DND-41 (cell line): Measurements from ENCODE around the gene LGALS3BP.

Source experiments
- ATAC-seq: fragments of 200-7000 bp; cut with Tn5 transposase; 3 replicates; pipeline ENCODE4 v1.9.1; 2021; ENCODE audit warnings: low read depth; ENCODE audit not compliant: insufficient read depth
- DNase-seq: peaks from one replicate; pipeline ENCODE4 v3.0.0-alpha.2; 2020
- H2AFZ ChIP-seq: 2 replicates; pipeline ENCODE4 v1.6.0; 2012; ENCODE audit warnings: low read depth, low read length
- H3K27ac ChIP-seq: 2 replicates; pipeline ENCODE4 v1.5.1; 2012; ENCODE audit warnings: low read length, inconsistent platforms
- H3K27me3 ChIP-seq: fragments of 200-600 bp; sonication (generic); 2 replicates; pipeline ENCODE4 v1.6.0; 2012; ENCODE audit warnings: low read length, mild to moderate bottlenecking, inconsistent platforms; ENCODE audit not compliant: insufficient read depth, poor library complexity
- H3K36me3 ChIP-seq: 2 replicates; pipeline ENCODE4 v1.5.1; 2012; ENCODE audit warnings: low read length, inconsistent platforms; ENCODE audit not compliant: insufficient read depth
- H3K4me1 ChIP-seq: 2 replicates; pipeline ENCODE4 v1.5.1; 2012; ENCODE audit warnings: mild to moderate bottlenecking, low read length; ENCODE audit not compliant: insufficient read depth
- H3K4me2 ChIP-seq: 2 replicates; pipeline ENCODE4 v1.6.0; 2012; ENCODE audit warnings: mild to moderate bottlenecking, moderate library complexity, low read length, inconsistent platforms; ENCODE audit not compliant: insufficient read depth
- H3K4me3 ChIP-seq, 2 experiments: fragments of 200-600 bp in 1 of 2; shearing (Covaris generic) in 1 of 2; 2 replicates each; pipeline ENCODE4 v1.5.1; 2012 to 2016; ENCODE audit warnings: inconsistent platforms in 2 of 2, low read length in 2 of 2, mild to moderate bottlenecking in 2 of 2, low read depth in 1 of 2, moderate library complexity in 1 of 2
- H3K79me2 ChIP-seq: 2 replicates; pipeline ENCODE4 v1.6.0; 2012; ENCODE audit warnings: low read length, inconsistent platforms; ENCODE audit not compliant: insufficient read depth
- H3K9ac ChIP-seq: 2 replicates; pipeline ENCODE4 v1.6.0; 2012; ENCODE audit warnings: low read depth, mild to moderate bottlenecking, inconsistent platforms, low read length, moderate library complexity
- H3K9me3 ChIP-seq: 2 replicates; pipeline ENCODE4 v1.5.1; 2012; ENCODE audit warnings: low read length, moderate library complexity, mild to moderate bottlenecking, inconsistent platforms; ENCODE audit not compliant: insufficient read depth, severe bottlenecking
- H4K20me1 ChIP-seq: 2 replicates; pipeline ENCODE4 v1.6.0; 2012; ENCODE audit warnings: low read length; ENCODE audit not compliant: insufficient read depth
- EZH2 ChIP-seq: IDR thresholded peaks from 3 replicates; pipeline ENCODE4 v1.6.1; 2012; ENCODE audit warnings: borderline replicate concordance, low read depth, mild to moderate bottlenecking, moderate library complexity, low read length, inconsistent platforms; ENCODE audit not compliant: severe bottlenecking
- TF ChIP-seq, protein P1 (sequence below): IDR thresholded peaks from 2 replicates; pipeline ENCODE4 v1.5.1; 2012; ENCODE audit warnings: borderline replicate concordance, low read length, moderate library complexity, mild to moderate bottlenecking; ENCODE audit not compliant: poor library complexity, severe bottlenecking; ENCODE audit errors: extremely low read depth

LGALS3BP gene

DNA sequence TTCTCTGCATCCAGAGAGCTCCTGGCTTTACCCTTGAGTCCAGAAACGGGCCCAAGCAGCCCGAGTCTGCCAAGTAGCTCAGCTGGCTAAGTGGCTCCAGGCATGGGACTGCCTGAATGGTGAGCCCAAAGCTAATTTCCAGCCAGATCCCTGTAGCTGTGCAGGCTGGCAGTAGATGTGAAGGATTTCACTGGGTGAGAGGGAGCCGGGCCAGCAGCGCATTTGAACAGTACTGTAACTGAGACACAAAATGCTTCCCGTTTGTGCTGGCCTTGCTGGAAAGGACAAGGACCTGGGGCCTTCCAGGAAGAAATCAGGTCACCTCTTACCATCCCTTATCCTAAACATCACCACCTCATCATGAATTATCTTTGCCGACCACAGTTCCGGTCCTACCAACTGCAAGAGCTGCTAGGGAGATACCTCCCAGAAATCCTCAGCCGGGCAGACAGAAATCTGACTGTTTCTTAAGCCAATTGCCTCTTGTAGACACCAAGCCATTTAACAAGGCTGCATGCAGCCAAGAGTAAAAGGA, 58.2 kb downstream of the LGALS3BP start:
- H3K9me3 ChIP-seq = no peaks in the 10 kb centered on the region
- no peak overlapping the region for H3K27ac ChIP-seq
- no peak overlapping the region for H3K4me3 ChIP-seq
- peaks cover 12% of the 10 kb centered on the region for H3K27me3 ChIP-seq
- no peak for DNase-seq
- no peaks in the 10 kb centered on the region for H3K79me2 ChIP-seq
- H3K9ac ChIP-seq = no peak overlapping the region
- H3K36me3 ChIP-seq = no peaks in the 10 kb centered on the region
- no peak overlapping the region for H3K4me2 ChIP-seq
- no peak for ATAC-seq
- H2AFZ ChIP-seq = no peak overlapping the region
- H3K4me1 ChIP-seq = peaks cover 21% of the 10 kb centered on the region
- no peak for TF ChIP-seq EZH2
- TF ChIP-seq, protein P1, sequence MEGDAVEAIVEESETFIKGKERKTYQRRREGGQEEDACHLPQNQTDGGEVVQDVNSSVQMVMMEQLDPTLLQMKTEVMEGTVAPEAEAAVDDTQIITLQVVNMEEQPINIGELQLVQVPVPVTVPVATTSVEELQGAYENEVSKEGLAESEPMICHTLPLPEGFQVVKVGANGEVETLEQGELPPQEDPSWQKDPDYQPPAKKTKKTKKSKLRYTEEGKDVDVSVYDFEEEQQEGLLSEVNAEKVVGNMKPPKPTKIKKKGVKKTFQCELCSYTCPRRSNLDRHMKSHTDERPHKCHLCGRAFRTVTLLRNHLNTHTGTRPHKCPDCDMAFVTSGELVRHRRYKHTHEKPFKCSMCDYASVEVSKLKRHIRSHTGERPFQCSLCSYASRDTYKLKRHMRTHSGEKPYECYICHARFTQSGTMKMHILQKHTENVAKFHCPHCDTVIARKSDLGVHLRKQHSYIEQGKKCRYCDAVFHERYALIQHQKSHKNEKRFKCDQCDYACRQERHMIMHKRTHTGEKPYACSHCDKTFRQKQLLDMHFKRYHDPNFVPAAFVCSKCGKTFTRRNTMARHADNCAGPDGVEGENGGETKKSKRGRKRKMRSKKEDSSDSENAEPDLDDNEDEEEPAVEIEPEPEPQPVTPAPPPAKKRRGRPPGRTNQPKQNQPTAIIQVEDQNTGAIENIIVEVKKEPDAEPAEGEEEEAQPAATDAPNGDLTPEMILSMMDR = no peak
- no peaks in the 10 kb centered on the region for H4K20me1 ChIP-seq
